ENCODE measurements around the gene PSMC5. TPM values are rescaled to one million over a fixed set of nuclear protein-coding genes. Genes with fewer than 3 reads are reported as not detected.
"Not testable (repeated sequence)": the region's sequence is repeated elsewhere in the genome, so short reads cannot be mapped to it uniquely, and the experiment has no call there.

Gene PSMC5
- total RNA-seq, 1 donor from 2014 or later = 112 TPM

GRCh38 chr17:63870292-63870665 is 43.0 kb downstream of the PSMC5 start:
- DNase-seq (ENCODE audit: low spot score) = not testable (repeated sequence)

- DNase-seq (ENCODE audit: low spot score) = not testable (repeated sequence)
These were observed 44.6 kb downstream of the PSMC5 start for GRCh38 chr17:63871646-63872365.

GRCh38 chr17:63873577-63873976 is 46.3 kb downstream of the PSMC5 start, which contains the start of gene CSH2:
Gene CSH2 (minus strand): TSS chr17:63873677. CDS start chr17:63873614, 63 bp downstream.
- not testable (repeated sequence) for DNase-seq (ENCODE audit: low spot score)

GRCh38 chr17:63874061-63874626 is 46.9 kb downstream of the PSMC5 start:
- not testable (repeated sequence) for DNase-seq (ENCODE audit: low spot score)

- not testable (repeated sequence) for DNase-seq (ENCODE audit: low spot score)
These were observed 47.5 kb downstream of the PSMC5 start for GRCh38 chr17:63874693-63875092.

GRCh38 chr17:63878413-63878812 is 51.2 kb downstream of the PSMC5 start:
- DNase-seq (ENCODE audit: low spot score) = not testable (repeated sequence)

- no peak for DNase-seq (ENCODE audit: low spot score)
These were observed 53.5 kb downstream of the PSMC5 start for GRCh38 chr17:63880706-63881105.

GRCh38 chr17:63881337-63881736 is 54.1 kb downstream of the PSMC5 start:
- DNase-seq (ENCODE audit: low spot score) = not testable (repeated sequence)

Other genes with a start within 250 kb of the PSMC5 start
- 20.0 TPM for gene TACO1, start 226.5 kb upstream of the PSMC5 start, total RNA-seq
- 39.5 TPM for gene MAP3K3, start 205.0 kb upstream of the PSMC5 start, total RNA-seq
- 19.0 TPM for gene LIMD2, start 127.3 kb upstream of the PSMC5 start, total RNA-seq
- 28.5 TPM for gene STRADA, start 85.6 kb upstream of the PSMC5 start, total RNA-seq
- gene CCDC47, start 53.8 kb upstream of the PSMC5 start, total RNA-seq = 104 TPM
- 90.4 TPM for gene DDX42, start 53.3 kb upstream of the PSMC5 start, total RNA-seq
- gene FTSJ3, start 232 bp downstream of the PSMC5 start, total RNA-seq = 43.1 TPM
- 84.7 TPM for gene SMARCD2, start 15.3 kb downstream of the PSMC5 start, total RNA-seq
- not detected for gene CSH2, start 46.2 kb downstream of the PSMC5 start, total RNA-seq
- gene GH2, start 54.5 kb downstream of the PSMC5 start, total RNA-seq = not detected
- not detected for gene CSH1, start 69.1 kb downstream of the PSMC5 start, total RNA-seq
- gene CSHL1, start 83.8 kb downstream of the PSMC5 start, total RNA-seq = not detected
- not detected for gene GH1, start 91.4 kb downstream of the PSMC5 start, total RNA-seq
- 3.4 TPM for gene CD79B, start 104.9 kb downstream of the PSMC5 start, total RNA-seq
- 1.2 TPM for gene SCN4A, start 145.5 kb downstream of the PSMC5 start, total RNA-seq
- gene PRR29, start 170.9 kb downstream of the PSMC5 start, total RNA-seq = 0.26 TPM
- gene ICAM2, start 193.2 kb downstream of the PSMC5 start, total RNA-seq = 14.8 TPM